ENCODE results near the gene DTNB.

DNA sequence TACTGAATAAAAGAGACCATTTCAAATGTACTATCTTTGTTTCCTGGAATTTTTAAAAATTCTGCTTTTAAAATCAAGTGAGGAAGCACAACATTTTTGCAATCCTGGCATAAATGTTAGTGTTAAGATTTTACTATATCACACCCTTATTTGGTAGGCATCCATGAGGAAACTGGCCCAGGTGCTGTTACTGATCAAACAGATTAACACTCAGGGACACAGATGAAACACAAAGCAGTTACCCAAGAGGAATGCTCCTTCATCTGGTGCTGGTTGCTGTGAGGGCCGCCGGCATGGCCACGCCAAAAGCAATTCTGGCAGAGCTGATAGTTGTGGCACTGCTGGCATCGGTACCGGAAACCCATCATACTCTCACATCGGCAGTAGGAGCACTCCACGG, 96.8 kb downstream of the DTNB start:
- TF ChIP-seq EZH2 (IDR thresholded peaks at IDR 0.05) (no peak), POLR2AphosphoS5 (IDR thresholded peaks at IDR 0.05; ENCODE audit: borderline replicate concordance, low read depth, low read length) (no peak), FOXP2 (optimal IDR thresholded peaks at IDR 0.05; ENCODE audit: control extremely low read depth, extremely low read length, insufficient read depth) (no peak)
